GM21529 (cell line): ENCODE results near the gene SPATA24.
"Not testable (repeated sequence)": the region's sequence is repeated elsewhere in the genome, so short reads cannot be mapped to it uniquely, and the experiment has no call there.

Source experiments
- ATAC-seq: cut with Tn5 transposase; IDR thresholded peaks from one replicate; pipeline ENCODE4 v1.9.1; 2021; ENCODE audit not compliant: unreplicated experiment

SPATA24 gene

GRCh38 chr5:139383993-139384590 is 19.8 kb downstream of the SPATA24 start:
- ATAC-seq: no peak

GRCh38 chr5:139383275-139383992 is 20.5 kb downstream of the SPATA24 start, which contains the start of gene SLC23A1:
Gene SLC23A1, minus strand, starts transcription at chr5:139383297. Its CDS starts 44 bp downstream, at chr5:139383253.
- ATAC-seq: no peak

DNA sequence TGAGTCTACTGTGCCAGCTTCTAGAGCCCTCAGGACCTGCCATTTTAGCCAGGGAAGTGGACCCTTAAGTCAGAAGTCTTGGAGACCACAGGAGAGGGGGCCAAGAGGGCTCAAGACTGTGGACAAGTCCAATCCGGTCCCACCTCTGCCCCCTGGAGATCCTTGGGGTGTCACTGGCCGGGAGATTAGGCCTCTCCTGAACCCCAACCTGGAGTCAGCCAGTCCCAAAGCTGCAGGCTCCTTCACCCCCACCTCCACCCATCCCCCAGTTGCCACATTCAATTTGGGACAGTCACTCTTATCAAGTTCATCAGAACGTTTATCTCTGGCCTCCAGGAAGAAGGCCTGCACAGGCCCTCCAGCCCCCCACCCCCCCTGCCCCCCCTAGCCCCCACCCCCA is 21.1 kb downstream of the SPATA24 start:
- ATAC-seq: no peak

GRCh38 chr5:139381837-139382761 is 21.8 kb downstream of the SPATA24 start:
- no peak for ATAC-seq

- ATAC-seq: no peak
These were observed 24.1 kb downstream of the SPATA24 start for GRCh38 chr5:139379626-139380449.

DNA sequence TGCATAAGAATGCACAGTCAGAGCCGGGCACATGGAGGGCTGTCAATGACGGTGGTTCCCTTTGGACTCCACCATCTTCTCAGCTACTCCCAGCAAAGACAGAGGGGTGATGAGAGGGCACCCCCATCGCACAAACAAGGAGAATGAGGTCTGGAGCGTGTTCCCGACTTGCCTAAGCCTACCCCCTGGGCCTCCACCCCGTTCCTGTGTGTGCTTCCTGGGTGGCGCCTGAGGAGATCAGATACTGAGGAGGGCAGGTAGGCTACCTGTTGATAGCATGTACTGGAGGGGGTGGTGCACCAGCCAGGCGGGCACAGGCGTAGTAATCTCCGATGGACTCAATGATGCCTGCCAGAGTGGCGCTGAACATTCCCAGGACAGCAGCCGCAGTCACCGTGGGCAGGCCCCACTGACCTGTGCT is 24.9 kb downstream of the SPATA24 start:
- ATAC-seq: no peak

GRCh38 chr5:139378101-139378825 is 25.6 kb downstream of the SPATA24 start:
- ATAC-seq: no peak

DNA sequence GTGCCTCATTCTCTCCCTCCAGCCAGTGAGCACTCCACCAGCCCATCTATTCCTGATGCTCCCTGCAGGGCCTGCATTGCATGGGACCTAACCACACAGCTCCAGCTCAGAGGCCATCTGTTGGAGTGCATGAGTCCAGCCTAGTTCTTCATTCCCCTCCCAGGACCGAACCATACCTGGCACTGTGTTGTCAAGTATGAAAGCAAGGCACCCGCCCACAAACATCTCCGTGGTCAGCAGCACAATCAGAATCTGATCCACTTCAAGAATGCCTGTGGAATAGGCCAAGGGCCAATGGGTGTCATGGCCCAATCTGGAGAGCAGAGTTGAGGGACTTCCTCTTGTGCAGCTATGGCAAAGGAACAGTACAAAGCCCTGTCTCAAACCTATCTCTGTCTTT is 26.7 kb downstream of the SPATA24 start:
- no peak for ATAC-seq

DNA sequence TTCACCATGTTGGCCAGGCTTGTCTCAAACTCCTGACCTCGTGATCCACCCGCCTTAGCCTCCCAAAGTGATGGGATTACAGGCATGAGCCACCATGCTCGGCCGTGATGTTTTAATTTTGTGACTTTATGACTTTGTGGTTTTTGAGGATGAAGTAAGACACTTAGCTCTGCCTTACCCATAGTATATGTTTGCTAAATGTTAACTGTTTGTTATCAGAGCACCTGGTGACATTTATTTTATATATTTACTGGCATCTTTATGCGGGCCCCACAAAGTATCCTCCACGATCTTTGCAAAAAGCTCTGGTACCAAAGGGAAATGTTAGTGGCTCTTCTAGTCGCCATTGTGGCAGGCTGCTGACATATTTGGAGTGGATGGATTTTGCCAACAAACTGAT is 27.5 kb downstream of the SPATA24 start:
- no peak for ATAC-seq

DNA sequence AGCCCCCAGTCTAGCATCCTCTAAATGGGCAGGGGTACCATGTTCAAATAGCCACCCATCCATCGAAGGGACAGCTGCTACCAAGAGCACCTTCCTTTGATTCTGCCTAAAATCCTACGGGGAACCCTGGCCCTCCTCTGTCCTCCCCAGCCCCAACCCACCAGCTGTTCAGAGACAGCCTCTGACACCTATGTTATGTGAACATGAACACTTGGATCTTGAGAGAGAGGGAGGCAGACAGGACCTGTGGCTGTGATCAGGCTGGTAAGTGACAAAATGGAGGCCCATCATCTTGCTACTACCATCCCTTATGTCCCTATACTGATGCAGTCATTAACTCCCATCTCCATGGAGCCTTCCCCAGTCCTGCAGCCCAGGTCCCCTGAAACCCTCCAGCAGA is 29.0 kb downstream of the SPATA24 start:
- no peak for ATAC-seq

GRCh38 chr5:139371482-139372435 is 32.1 kb downstream of the SPATA24 start:
- ATAC-seq: no peak

- ATAC-seq: no peak
These were observed 34.7 kb downstream of the SPATA24 start for GRCh38 chr5:139369181-139369580.

DNA sequence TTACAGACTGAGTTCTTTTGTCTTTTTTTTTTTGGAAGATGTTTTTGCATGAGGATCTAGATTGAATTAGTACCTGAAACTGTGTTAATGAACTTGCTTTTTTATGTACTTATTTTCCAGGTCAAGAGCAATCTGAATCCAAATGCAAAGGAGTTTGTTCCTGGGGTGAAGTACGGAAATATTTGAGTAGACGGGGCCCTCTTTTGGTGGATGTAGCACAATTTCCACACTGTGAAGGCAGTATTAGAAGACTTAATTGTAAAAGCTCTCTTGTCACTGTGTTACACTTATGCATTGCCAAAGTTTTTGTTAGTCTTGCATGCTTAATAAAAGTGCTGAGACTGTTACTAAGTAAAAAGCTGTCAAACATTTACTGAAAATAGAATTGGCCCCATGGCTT is 35.3 kb downstream of the SPATA24 start:
- no peak for ATAC-seq

GRCh38 chr5:139364466-139364865 is 39.4 kb downstream of the SPATA24 start:
- ATAC-seq: no peak

- ATAC-seq: no peak
These were observed 40.0 kb downstream of the SPATA24 start for GRCh38 chr5:139363937-139364336.

GRCh38 chr5:139361835-139362429 is 42.0 kb downstream of the SPATA24 start:
- no peak for ATAC-seq

DNA sequence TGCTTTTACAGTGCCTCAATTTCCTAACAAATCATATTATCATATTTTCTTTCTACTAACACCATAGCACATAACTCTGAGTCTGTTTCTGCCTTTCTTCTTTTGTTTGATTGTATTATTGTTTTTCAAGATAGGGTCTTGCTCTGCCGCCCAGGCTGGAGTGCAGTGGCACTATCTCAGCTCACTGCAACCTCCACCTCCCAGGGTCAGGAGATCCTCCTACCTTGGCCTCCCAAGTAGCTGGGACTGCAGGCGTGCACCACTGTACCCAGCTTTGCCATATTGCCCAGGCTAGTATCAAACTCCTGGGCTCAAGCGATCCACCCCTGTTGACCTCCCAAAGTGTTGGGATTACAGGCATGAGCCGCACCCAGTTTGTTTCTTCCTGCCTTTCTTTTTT is 43.5 kb downstream of the SPATA24 start:
- ATAC-seq: no peak

GRCh38 chr5:139358064-139358463 is 45.8 kb downstream of the SPATA24 start:
- no peak for ATAC-seq

DNA sequence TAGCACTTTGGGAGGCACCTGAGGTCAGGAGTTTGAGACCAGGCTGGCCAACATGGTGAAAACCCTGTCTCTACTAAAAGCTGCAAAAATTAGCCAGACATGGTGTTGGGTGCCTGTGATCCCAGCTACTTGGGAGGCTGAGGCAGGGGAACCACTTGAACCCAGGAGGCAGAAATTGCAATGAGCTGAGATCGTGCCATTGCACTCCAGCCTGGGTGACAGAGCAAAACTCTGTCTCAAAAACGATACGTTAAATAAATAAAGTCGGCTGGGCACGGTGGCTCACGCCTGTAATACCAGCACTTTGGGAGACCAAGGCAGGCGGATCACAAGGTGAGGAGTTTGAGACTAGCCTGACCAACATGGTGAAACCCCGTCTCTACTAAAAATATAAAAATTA is 48.0 kb downstream of the SPATA24 start:
- not testable (repeated sequence) for ATAC-seq
